Astrocyte (in vitro differentiated cells and primary cell): Measurements from ENCODE around the gene PLEKHM2.

ENCODE experiments used
- EZH2 ChIP-seq: IDR thresholded peaks from 2 replicates; pipeline ENCODE4 v1.6.1; 2012; ENCODE audit warnings: mild to moderate bottlenecking, low read length, inconsistent platforms; ENCODE audit not compliant: insufficient read depth
- TF ChIP-seq, protein P1 (sequence below): IDR thresholded peaks from 2 replicates; pipeline ENCODE4 v1.5.1; 2011; ENCODE audit warnings: low read depth, mild to moderate bottlenecking, inconsistent platforms, low read length, moderate library complexity; ENCODE audit not compliant: insufficient read depth

DNA sequence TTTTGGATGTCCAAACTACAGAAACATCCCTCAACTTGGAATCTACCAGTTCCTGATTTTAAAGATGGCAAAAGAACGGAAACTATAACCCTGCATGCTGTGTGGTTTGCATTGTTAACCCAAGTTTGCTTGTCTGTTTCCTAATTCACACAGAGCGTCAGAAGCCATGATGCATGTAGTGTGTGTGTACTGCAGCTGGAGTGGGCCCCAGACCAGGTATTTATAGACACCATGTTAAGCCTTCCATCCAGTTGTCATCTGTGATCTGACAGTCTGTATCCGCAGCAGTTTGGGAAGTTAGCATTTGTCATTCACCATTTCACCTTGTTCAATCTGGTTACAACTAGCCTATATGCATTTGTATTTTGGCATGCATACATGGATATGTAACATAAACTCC lies 27.7 kb upstream of the PLEKHM2 start:
- TF ChIP-seq, protein P1, sequence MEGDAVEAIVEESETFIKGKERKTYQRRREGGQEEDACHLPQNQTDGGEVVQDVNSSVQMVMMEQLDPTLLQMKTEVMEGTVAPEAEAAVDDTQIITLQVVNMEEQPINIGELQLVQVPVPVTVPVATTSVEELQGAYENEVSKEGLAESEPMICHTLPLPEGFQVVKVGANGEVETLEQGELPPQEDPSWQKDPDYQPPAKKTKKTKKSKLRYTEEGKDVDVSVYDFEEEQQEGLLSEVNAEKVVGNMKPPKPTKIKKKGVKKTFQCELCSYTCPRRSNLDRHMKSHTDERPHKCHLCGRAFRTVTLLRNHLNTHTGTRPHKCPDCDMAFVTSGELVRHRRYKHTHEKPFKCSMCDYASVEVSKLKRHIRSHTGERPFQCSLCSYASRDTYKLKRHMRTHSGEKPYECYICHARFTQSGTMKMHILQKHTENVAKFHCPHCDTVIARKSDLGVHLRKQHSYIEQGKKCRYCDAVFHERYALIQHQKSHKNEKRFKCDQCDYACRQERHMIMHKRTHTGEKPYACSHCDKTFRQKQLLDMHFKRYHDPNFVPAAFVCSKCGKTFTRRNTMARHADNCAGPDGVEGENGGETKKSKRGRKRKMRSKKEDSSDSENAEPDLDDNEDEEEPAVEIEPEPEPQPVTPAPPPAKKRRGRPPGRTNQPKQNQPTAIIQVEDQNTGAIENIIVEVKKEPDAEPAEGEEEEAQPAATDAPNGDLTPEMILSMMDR: no peak
- TF ChIP-seq EZH2: no peak
